Testis (tissue), 2 donors: ENCODE measurements around the gene AK4.

Experiments
- POLR2A ChIP-seq: fragments of 450-650 bp; IDR thresholded peaks from one replicate; pipeline ENCODE4 v1.6.1; 2017; ENCODE audit warnings: antibody characterized with exemption, mild to moderate bottlenecking, moderate library complexity
- TF ChIP-seq, protein P1 (sequence below), 3 experiments: fragments of 450-650 bp in 2 of 3; fragments of 200-600 bp in 1 of 3; sonication (generic) in 1 of 3; IDR thresholded peaks; one replicate each; pipeline ENCODE4 v1.5.1; 2016 to 2019; ENCODE audit warnings: antibody characterized with exemption in 3 of 3, mild to moderate bottlenecking in 2 of 3, moderate library complexity in 1 of 3

- TF ChIP-seq, protein P1, sequence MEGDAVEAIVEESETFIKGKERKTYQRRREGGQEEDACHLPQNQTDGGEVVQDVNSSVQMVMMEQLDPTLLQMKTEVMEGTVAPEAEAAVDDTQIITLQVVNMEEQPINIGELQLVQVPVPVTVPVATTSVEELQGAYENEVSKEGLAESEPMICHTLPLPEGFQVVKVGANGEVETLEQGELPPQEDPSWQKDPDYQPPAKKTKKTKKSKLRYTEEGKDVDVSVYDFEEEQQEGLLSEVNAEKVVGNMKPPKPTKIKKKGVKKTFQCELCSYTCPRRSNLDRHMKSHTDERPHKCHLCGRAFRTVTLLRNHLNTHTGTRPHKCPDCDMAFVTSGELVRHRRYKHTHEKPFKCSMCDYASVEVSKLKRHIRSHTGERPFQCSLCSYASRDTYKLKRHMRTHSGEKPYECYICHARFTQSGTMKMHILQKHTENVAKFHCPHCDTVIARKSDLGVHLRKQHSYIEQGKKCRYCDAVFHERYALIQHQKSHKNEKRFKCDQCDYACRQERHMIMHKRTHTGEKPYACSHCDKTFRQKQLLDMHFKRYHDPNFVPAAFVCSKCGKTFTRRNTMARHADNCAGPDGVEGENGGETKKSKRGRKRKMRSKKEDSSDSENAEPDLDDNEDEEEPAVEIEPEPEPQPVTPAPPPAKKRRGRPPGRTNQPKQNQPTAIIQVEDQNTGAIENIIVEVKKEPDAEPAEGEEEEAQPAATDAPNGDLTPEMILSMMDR (IDR thresholded peaks at IDR 0.05), result no peak
- no peak for TF ChIP-seq POLR2A
Observed at GRCh38 chr1:65164633-65165032, 16.6 kb downstream of the AK4 start.
